ENCODE measurements around the gene FBXL5. TPM values are rescaled to one million over a fixed set of nuclear protein-coding genes. Genes with fewer than 3 reads are reported as not detected.

FBXL5 gene
- total and polyA plus RNA-seq, 9 of the 15 experiments (the other 6 are each of a cell fraction or from before 2014, with no cell fraction given), result 6.0 to 35.2 (median 22.1) TPM

DNA sequence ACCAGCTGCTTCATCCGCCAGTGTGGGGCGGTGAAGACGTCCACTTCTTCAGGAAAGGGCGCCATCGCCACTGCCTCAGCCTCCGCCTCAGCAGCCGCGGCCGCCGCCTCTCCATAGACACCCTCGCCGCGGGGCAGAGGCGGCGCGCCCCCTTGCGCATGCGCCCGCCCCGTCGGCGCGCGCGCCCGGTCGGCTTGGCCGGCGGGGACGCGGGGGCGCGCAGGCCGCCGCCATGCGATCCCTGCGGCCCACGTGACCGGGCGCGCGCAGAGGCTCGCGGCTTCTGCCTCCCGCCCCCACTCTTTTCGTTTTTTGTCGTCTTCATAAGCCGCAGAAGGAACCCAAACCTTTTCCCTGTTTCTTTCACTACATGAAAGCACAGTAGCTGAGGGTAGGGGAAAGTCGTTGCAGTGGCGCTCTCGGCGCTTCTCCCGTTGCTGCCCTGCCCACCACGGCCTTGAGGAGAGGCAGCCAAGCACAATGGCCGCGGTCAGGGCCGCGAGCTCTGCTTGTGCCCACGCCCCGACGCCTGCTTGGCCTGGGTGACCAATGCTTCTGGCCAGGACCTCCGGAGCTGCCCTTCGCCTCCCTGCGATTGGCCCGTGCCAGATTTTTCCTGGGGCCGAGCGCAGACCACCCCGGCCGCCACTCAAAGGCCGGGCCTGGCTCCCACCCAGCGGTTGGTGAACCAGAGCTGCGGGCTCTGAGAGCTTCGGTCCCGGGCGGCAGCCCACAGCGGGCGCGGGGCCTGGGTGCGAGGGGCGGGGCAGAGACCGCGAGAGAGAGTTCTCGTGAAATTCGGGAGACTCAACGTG lies at the start of gene FBXL5 (continued):
- TF ChIP-seq BRF2 (IDR thresholded peaks at IDR 0.05; ENCODE audit: borderline replicate concordance, insufficient read depth, insufficient read length) (no peak), CREB1 (IDR thresholded peaks at IDR 0.05) (no peak), CREB1 (CRISPR knock-in tag; IDR thresholded peaks at IDR 0.05) (peak; percentile 32; the same call in 1 of the 2 replicates), THRAP3 (IDR thresholded peaks at IDR 0.05; ENCODE audit: borderline replicate concordance) (no peak), CBX3 (IDR thresholded peaks at IDR 0.05; ENCODE audit: borderline replicate concordance in 1 of 2, low read length in 2 of 2) (no peak), MIER1 (IDR thresholded peaks at IDR 0.05; ENCODE audit: low read depth) (no peak), NFIC (IDR thresholded peaks at IDR 0.05) (peak; percentile 26), BDP1 (IDR thresholded peaks at IDR 0.05; ENCODE audit: insufficient read depth, insufficient read length) (no peak), RUNX1 (IDR thresholded peaks at IDR 0.05; ENCODE audit: low read depth) (no peak), FOXJ2 (tag; IDR thresholded peaks at IDR 0.05) (no peak), EHMT2 (IDR thresholded peaks at IDR 0.05) (no peak), TRIM24 (IDR thresholded peaks at IDR 0.05) (0 out of 4 replicates have a peak, but pooled peaks of 1 of the 2 experiments have one; percentile 46), E4F1 (CRISPR knock-in tag; IDR thresholded peaks at IDR 0.05; ENCODE audit: borderline replicate concordance) (no peak), TAL1 (IDR thresholded peaks at IDR 0.05) (no peak), NCOA6 (IDR thresholded peaks at IDR 0.05) (peak; percentile 79), SREBF2 (CRISPR knock-in tag; IDR thresholded peaks at IDR 0.05) (no peak), EP300 (IDR thresholded peaks at IDR 0.05; ENCODE audit: low read length) (no peak), NELFE (IDR thresholded peaks at IDR 0.05; ENCODE audit: insufficient read depth, insufficient read length) (no peak), RAD51 (IDR thresholded peaks at IDR 0.05; ENCODE audit: borderline replicate concordance, low read depth) (peak; percentile 85), ZNF274 (IDR thresholded peaks at IDR 0.05; ENCODE audit: borderline replicate concordance, low read depth, low read length) (no peak), E2F6 (IDR thresholded peaks at IDR 0.05; ENCODE audit: borderline replicate concordance in 1 of 2, extremely low read depth in 1 of 2, insufficient read depth in 1 of 2, insufficient read length in 1 of 2, low read depth in 1 of 2, low read length in 1 of 2, poor library complexity in 1 of 2, severe bottlenecking in 1 of 2) (peak; percentile 78 to 97)
- TF ChIP-seq, protein P1, sequence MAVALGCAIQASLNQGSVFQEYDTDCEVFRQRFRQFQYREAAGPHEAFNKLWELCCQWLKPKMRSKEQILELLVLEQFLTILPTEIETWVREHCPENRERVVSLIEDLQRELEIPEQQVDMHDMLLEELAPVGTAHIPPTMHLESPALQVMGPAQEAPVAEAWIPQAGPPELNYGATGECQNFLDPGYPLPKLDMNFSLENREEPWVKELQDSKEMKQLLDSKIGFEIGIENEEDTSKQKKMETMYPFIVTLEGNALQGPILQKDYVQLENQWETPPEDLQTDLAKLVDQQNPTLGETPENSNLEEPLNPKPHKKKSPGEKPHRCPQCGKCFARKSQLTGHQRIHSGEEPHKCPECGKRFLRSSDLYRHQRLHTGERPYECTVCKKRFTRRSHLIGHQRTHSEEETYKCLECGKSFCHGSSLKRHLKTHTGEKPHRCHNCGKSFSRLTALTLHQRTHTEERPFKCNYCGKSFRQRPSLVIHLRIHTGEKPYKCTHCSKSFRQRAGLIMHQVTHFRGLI (CRISPR knock-in tag; IDR thresholded peaks at IDR 0.05), result no peak
